HG02623 (cell line): ENCODE results near the gene EXOSC5.
"Not testable (repeated sequence)": the region's sequence is repeated elsewhere in the genome, so short reads cannot be mapped to it uniquely, and the experiment has no call there.

ENCODE experiments used
- ATAC-seq: cut with Tn5 transposase; IDR thresholded peaks from one replicate; pipeline ENCODE4 v1.9.1; 2021; ENCODE audit warnings: moderate library complexity; ENCODE audit not compliant: unreplicated experiment

EXOSC5 gene

GRCh38 chr19:41397086-41398049 lies at the start of gene EXOSC5, which contains the start of gene BCKDHA:
Gene EXOSC5, minus strand, starts transcription at chr19:41397359. Its CDS starts 31 bp downstream, at chr19:41397328.
Gene BCKDHA, plus strand, starts transcription at chr19:41397818. Its CDS starts 10 bp downstream, at chr19:41397828.
- peak; percentile 85 for ATAC-seq

- no peak for ATAC-seq
Measured at GRCh38 chr19:41445575-41445974, 48.4 kb upstream of the EXOSC5 start.

GRCh38 chr19:41443813-41444455 lies 46.8 kb upstream of the EXOSC5 start:
- no peak for ATAC-seq

GRCh38 chr19:41442473-41443355 lies 45.6 kb upstream of the EXOSC5 start, which contains the start of gene ERICH4:
Gene ERICH4, plus strand, starts transcription at chr19:41443156. Its CDS starts 14 bp downstream, at chr19:41443170.
- no peak for ATAC-seq

- ATAC-seq: no peak
Measured at GRCh38 chr19:41441321-41441945, 44.3 kb upstream of the EXOSC5 start.

- ATAC-seq: peak; percentile 88
Measured at GRCh38 chr19:41439441-41440222, 42.5 kb upstream of the EXOSC5 start, which contains the start of gene DMAC2. Gene DMAC2, minus strand, starts transcription at chr19:41439912. Its CDS starts 13 bp downstream, at chr19:41439899.

GRCh38 chr19:41437944-41438574 lies 40.9 kb upstream of the EXOSC5 start:
- no peak for ATAC-seq

- ATAC-seq: no peak
Measured at GRCh38 chr19:41436674-41436951, 39.5 kb upstream of the EXOSC5 start.

GRCh38 chr19:41435936-41436673 lies 38.9 kb upstream of the EXOSC5 start:
- ATAC-seq: no peak

GRCh38 chr19:41435376-41435775 lies 38.2 kb upstream of the EXOSC5 start:
- not testable (repeated sequence) for ATAC-seq

GRCh38 chr19:41434450-41434849 lies 37.3 kb upstream of the EXOSC5 start:
- no peak for ATAC-seq

- ATAC-seq: no peak
Measured at GRCh38 chr19:41433171-41433570, 36.0 kb upstream of the EXOSC5 start.

- ATAC-seq: no peak
Measured at GRCh38 chr19:41431426-41432386, 34.5 kb upstream of the EXOSC5 start.

GRCh38 chr19:41430922-41431321 lies 33.8 kb upstream of the EXOSC5 start:
- no peak for ATAC-seq

- ATAC-seq: no peak
Measured at GRCh38 chr19:41428481-41428859, 31.3 kb upstream of the EXOSC5 start.

GRCh38 chr19:41427647-41428480 lies 30.7 kb upstream of the EXOSC5 start:
- no peak for ATAC-seq
